Liver (tissue), 9 donors: ENCODE data around the gene TNFSF13. TPM values are rescaled to one million over a fixed set of nuclear protein-coding genes. Genes with fewer than 3 reads are reported as not detected.

Source experiments
- DNase-seq: peaks from one replicate; pipeline ENCODE4 v3.0.0-alpha.2; 2017; ENCODE audit warnings: low spot score
- H3K27ac ChIP-seq, 2 donors: one replicate each; pipeline ENCODE4 v1.7.0; 2013; ENCODE audit warnings: inconsistent platforms in 2 of 2, low read length in 2 of 2, control low read depth in 1 of 2, low read depth in 1 of 2, mild to moderate bottlenecking in 1 of 2
- H3K27me3 ChIP-seq, 4 donors: one replicate each; pipeline versions ENCODE4 v1.6.1 to v1.7.0; 2013; ENCODE audit warnings: low read length in 3 of 4, inconsistent platforms in 1 of 4, mild to moderate bottlenecking in 1 of 4, moderate library complexity in 1 of 4; ENCODE audit not compliant: control insufficient read depth in 4 of 4, insufficient read depth in 4 of 4
- H3K36me3 ChIP-seq, 4 donors: one replicate each; pipeline versions ENCODE4 v1.6.1 to v1.7.0; 2013; ENCODE audit warnings: low read length in 3 of 4, mild to moderate bottlenecking in 3 of 4, low read depth in 1 of 4, moderate library complexity in 1 of 4; ENCODE audit not compliant: control insufficient read depth in 4 of 4, insufficient read depth in 3 of 4
- H3K4me1 ChIP-seq, 4 donors: one replicate each; pipeline versions ENCODE4 v1.6.1 to v1.7.0; 2013; ENCODE audit warnings: low read length in 3 of 4, mild to moderate bottlenecking in 3 of 4, moderate library complexity in 1 of 4; ENCODE audit not compliant: control insufficient read depth in 4 of 4, insufficient read depth in 4 of 4
- H3K4me3 ChIP-seq, 3 donors: one replicate each; pipeline versions ENCODE4 v1.6.1 to v1.7.0; 2013; ENCODE audit warnings: low read length in 3 of 3, control low read depth in 1 of 3, low read depth in 1 of 3, mild to moderate bottlenecking in 1 of 3
- H3K9ac ChIP-seq, 2 donors: one replicate each; pipeline ENCODE4 v1.7.0; 2013; ENCODE audit warnings: low read length in 2 of 2, mild to moderate bottlenecking in 2 of 2, moderate library complexity in 2 of 2, control low read depth in 1 of 2, low read depth in 1 of 2
- H3K9me3 ChIP-seq, 4 donors: one replicate each; pipeline versions ENCODE4 v1.6.1 to v1.7.0; 2013; ENCODE audit warnings: low read length in 3 of 4; ENCODE audit not compliant: control insufficient read depth in 4 of 4
- EGR1 ChIP-seq, 2 donors: IDR thresholded peaks; 2 replicates each; pipeline ENCODE4 v1.6.1; 2016 to 2018; ENCODE audit warnings: antibody characterized with exemption in 2 of 2, low read depth in 2 of 2
- FOXA1 ChIP-seq: IDR thresholded peaks from 2 replicates; pipeline ENCODE4 v1.6.1; 2016; ENCODE audit warnings: antibody characterized with exemption
- FOXA2 ChIP-seq: IDR thresholded peaks from 2 replicates; pipeline ENCODE4 v1.6.1; 2016; ENCODE audit warnings: antibody characterized with exemption
- GABPA ChIP-seq, 2 donors: IDR thresholded peaks in 1 of 2; conservative IDR thresholded peaks in 1 of 2; 2 replicates each; pipeline ENCODE4 v1.6.1; 2016; ENCODE audit warnings: antibody characterized with exemption in 2 of 2, mild to moderate bottlenecking in 1 of 2, moderate library complexity in 1 of 2
- HNF4A ChIP-seq, 2 donors: conservative IDR thresholded peaks; 2 replicates each; pipeline ENCODE4 v1.6.1; 2016; ENCODE audit warnings: antibody characterized with exemption in 2 of 2, mild to moderate bottlenecking in 2 of 2
- HNF4G ChIP-seq: IDR thresholded peaks from 2 replicates; pipeline ENCODE4 v1.6.1; 2016; ENCODE audit warnings: antibody characterized with exemption
- JUND ChIP-seq, 2 donors: IDR thresholded peaks; 2 replicates each; pipeline ENCODE4 v1.6.1; 2016; ENCODE audit warnings: antibody characterized with exemption in 2 of 2
- NR2F2 ChIP-seq: IDR thresholded peaks from 2 replicates; pipeline ENCODE4 v1.6.1; 2016; ENCODE audit warnings: antibody characterized with exemption
- RAD21 ChIP-seq, 2 donors: IDR thresholded peaks; 2 replicates each; pipeline ENCODE4 v1.6.1; 2016; ENCODE audit warnings: antibody characterized with exemption in 2 of 2, mild to moderate bottlenecking in 2 of 2
- RXRA ChIP-seq, 2 donors: IDR thresholded peaks; 2 replicates each; pipeline ENCODE4 v1.6.1; 2017 to 2018; ENCODE audit warnings: antibody characterized with exemption in 2 of 2, mild to moderate bottlenecking in 1 of 2
- SP1 ChIP-seq: IDR thresholded peaks from 2 replicates; pipeline ENCODE4 v1.6.1; 2018; ENCODE audit warnings: antibody characterized with exemption, mild to moderate bottlenecking
- TAF1 ChIP-seq: conservative IDR thresholded peaks from 2 replicates; pipeline ENCODE4 v1.6.1; 2016; ENCODE audit warnings: antibody characterized with exemption, mild to moderate bottlenecking
- YY1 ChIP-seq: IDR thresholded peaks from 2 replicates; pipeline ENCODE4 v1.6.1; 2016; ENCODE audit warnings: antibody characterized with exemption, mild to moderate bottlenecking
- WGBS: extraction: QIAGEN DNeasy Blood & Tissue Kit; methylation state at CpG from one replicate; pipeline ENCODE4 v1.1.7; 2013; 5-methylcytosine and 5-hydroxymethylcytosine counted together
- polyA plus RNA-seq, 2 donors: library from polyadenylated mRNA; stranded (reverse) in 1 of 2; unstranded in 1 of 2; fragments of 200-250 nt in 1 of 2; fragments of >200 nt in 1 of 2; fragmentation: Nextera tagmentation in 1 of 2; extraction: Ambion mirVana in 1 of 2; gene quantifications; one replicate each; pipeline versions ENCODE4 v1.2.1 to v1.2.3, GENCODE V29; 2013 to 2015
- total RNA-seq, 2 donors: library from RNA; depleted of rRNA; stranded (reverse); fragments of >200 nt; gene quantifications; one replicate each; pipeline ENCODE4 v1.2.3, GENCODE V29; 2014
- TF ChIP-seq, protein P1 (sequence below): IDR thresholded peaks from 2 replicates; pipeline ENCODE4 v1.6.1; 2016; ENCODE audit warnings: antibody characterized with exemption
- TF ChIP-seq, protein P2 (sequence below): IDR thresholded peaks from 2 replicates; pipeline ENCODE4 v1.6.1; 2016; ENCODE audit warnings: antibody characterized with exemption, mild to moderate bottlenecking
- TF ChIP-seq, protein P3 (sequence below): IDR thresholded peaks from 2 replicates; pipeline ENCODE4 v1.6.1; 2016; ENCODE audit warnings: antibody characterized with exemption
- TF ChIP-seq, protein P4 (sequence below): IDR thresholded peaks from 2 replicates; pipeline ENCODE4 v1.6.1; 2016; ENCODE audit warnings: antibody characterized with exemption
- TF ChIP-seq, protein P5 (sequence below): fragments of 150-350 bp; IDR thresholded peaks from 2 replicates; pipeline ENCODE4 v1.5.1; 2017; ENCODE audit warnings: improper control_type of control experiment, low read depth, low read length; ENCODE audit not compliant: missing input control
- donor health status: healthy.
- donor health status: healthy.
- donor health status: healthy.
- donor health status: healthy.
- donor health status: healthy.

TNFSF13 gene
- total and polyA plus RNA-seq, 4 donors, result 1.4 to 9.3 (median 4.5) TPM

DNA sequence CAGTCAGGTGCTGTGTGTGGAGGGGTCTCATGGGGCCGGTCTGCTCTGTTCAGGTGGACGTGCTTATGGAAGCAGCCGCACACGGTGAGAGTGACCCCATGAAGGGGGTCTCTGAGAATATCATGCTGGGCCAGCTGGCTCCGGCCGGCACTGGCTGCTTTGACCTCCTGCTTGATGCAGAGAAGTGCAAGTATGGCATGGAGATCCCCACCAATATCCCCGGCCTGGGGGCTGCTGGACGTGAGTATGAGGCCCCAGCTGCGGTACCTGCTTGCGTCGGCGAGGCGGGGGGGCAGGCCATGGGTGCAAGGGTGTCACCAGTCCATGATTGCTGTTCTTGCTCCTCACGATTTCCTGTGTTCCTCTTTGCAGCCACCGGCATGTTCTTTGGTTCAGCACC lies 46.4 kb upstream of the TNFSF13 start:
- TF ChIP-seq, protein P1, sequence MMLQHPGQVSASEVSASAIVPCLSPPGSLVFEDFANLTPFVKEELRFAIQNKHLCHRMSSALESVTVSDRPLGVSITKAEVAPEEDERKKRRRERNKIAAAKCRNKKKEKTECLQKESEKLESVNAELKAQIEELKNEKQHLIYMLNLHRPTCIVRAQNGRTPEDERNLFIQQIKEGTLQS, result no peak
- no peak for TF ChIP-seq FOXA1
- no peak for TF ChIP-seq EGR1 (IDR thresholded peaks at IDR 0.05; ENCODE audit: low read depth in 2 of 2)
- no peak for TF ChIP-seq JUND (IDR thresholded peaks at IDR 0.05)
- TF ChIP-seq RXRA (IDR thresholded peaks at IDR 0.05), result no peak
- TF ChIP-seq HNF4G, result no peak
- no peak for TF ChIP-seq NR2F2
- TF ChIP-seq, protein P2, sequence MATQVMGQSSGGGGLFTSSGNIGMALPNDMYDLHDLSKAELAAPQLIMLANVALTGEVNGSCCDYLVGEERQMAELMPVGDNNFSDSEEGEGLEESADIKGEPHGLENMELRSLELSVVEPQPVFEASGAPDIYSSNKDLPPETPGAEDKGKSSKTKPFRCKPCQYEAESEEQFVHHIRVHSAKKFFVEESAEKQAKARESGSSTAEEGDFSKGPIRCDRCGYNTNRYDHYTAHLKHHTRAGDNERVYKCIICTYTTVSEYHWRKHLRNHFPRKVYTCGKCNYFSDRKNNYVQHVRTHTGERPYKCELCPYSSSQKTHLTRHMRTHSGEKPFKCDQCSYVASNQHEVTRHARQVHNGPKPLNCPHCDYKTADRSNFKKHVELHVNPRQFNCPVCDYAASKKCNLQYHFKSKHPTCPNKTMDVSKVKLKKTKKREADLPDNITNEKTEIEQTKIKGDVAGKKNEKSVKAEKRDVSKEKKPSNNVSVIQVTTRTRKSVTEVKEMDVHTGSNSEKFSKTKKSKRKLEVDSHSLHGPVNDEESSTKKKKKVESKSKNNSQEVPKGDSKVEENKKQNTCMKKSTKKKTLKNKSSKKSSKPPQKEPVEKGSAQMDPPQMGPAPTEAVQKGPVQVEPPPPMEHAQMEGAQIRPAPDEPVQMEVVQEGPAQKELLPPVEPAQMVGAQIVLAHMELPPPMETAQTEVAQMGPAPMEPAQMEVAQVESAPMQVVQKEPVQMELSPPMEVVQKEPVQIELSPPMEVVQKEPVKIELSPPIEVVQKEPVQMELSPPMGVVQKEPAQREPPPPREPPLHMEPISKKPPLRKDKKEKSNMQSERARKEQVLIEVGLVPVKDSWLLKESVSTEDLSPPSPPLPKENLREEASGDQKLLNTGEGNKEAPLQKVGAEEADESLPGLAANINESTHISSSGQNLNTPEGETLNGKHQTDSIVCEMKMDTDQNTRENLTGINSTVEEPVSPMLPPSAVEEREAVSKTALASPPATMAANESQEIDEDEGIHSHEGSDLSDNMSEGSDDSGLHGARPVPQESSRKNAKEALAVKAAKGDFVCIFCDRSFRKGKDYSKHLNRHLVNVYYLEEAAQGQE, result no peak
- TF ChIP-seq, protein P3, sequence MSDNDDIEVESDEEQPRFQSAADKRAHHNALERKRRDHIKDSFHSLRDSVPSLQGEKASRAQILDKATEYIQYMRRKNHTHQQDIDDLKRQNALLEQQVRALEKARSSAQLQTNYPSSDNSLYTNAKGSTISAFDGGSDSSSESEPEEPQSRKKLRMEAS, result no peak
- TF ChIP-seq, protein P4, sequence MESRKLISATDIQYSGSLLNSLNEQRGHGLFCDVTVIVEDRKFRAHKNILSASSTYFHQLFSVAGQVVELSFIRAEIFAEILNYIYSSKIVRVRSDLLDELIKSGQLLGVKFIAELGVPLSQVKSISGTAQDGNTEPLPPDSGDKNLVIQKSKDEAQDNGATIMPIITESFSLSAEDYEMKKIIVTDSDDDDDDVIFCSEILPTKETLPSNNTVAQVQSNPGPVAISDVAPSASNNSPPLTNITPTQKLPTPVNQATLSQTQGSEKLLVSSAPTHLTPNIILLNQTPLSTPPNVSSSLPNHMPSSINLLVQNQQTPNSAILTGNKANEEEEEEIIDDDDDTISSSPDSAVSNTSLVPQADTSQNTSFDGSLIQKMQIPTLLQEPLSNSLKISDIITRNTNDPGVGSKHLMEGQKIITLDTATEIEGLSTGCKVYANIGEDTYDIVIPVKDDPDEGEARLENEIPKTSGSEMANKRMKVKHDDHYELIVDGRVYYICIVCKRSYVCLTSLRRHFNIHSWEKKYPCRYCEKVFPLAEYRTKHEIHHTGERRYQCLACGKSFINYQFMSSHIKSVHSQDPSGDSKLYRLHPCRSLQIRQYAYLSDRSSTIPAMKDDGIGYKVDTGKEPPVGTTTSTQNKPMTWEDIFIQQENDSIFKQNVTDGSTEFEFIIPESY, result no peak
- TF ChIP-seq, protein P5, sequence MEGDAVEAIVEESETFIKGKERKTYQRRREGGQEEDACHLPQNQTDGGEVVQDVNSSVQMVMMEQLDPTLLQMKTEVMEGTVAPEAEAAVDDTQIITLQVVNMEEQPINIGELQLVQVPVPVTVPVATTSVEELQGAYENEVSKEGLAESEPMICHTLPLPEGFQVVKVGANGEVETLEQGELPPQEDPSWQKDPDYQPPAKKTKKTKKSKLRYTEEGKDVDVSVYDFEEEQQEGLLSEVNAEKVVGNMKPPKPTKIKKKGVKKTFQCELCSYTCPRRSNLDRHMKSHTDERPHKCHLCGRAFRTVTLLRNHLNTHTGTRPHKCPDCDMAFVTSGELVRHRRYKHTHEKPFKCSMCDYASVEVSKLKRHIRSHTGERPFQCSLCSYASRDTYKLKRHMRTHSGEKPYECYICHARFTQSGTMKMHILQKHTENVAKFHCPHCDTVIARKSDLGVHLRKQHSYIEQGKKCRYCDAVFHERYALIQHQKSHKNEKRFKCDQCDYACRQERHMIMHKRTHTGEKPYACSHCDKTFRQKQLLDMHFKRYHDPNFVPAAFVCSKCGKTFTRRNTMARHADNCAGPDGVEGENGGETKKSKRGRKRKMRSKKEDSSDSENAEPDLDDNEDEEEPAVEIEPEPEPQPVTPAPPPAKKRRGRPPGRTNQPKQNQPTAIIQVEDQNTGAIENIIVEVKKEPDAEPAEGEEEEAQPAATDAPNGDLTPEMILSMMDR, result no peak
- no peak for TF ChIP-seq HNF4A (conservative IDR thresholded peaks at IDR 0.05)
- no peak for TF ChIP-seq YY1
- no peak for TF ChIP-seq RAD21 (IDR thresholded peaks at IDR 0.05)
- no peak for TF ChIP-seq SP1
- TF ChIP-seq GABPA (IDR thresholded peaks at IDR 0.05 in 1 of 2, conservative IDR thresholded peaks at IDR 0.05 in 1 of 2), result no peak
- no peak for TF ChIP-seq TAF1
- no peak for TF ChIP-seq FOXA2
- no peak overlapping the region for H3K27ac ChIP-seq
- H3K9me3 ChIP-seq, result no peaks in the 10 kb centered on the region
- no peak overlapping the region for H3K9ac ChIP-seq
- H3K4me3 ChIP-seq, result no peak overlapping the region
- no peaks in the 10 kb centered on the region for H3K27me3 ChIP-seq
- 94% methylated on average over 15 of the region's 15 CpGs for WGBS
- DNase-seq, result no peak
- peaks cover 10 to 67% (median 51%) of the 10 kb centered on the region in 4 donors for H3K36me3 ChIP-seq
- peaks cover 0 to 5% (median 1%) of the 10 kb centered on the region in 4 donors for H3K4me1 ChIP-seq
